ENCODE results near the gene STPG2.

- TF ChIP-seq CTCF (IDR thresholded peaks at IDR 0.05), result no peak
- TF ChIP-seq POLR2A (IDR thresholded peaks at IDR 0.05), result no peak
Observed at GRCh38 chr4:97978791-97979488, 164.3 kb downstream of the STPG2 start.
